ENCODE results near the gene IPO11.

IPO11 gene

DNA sequence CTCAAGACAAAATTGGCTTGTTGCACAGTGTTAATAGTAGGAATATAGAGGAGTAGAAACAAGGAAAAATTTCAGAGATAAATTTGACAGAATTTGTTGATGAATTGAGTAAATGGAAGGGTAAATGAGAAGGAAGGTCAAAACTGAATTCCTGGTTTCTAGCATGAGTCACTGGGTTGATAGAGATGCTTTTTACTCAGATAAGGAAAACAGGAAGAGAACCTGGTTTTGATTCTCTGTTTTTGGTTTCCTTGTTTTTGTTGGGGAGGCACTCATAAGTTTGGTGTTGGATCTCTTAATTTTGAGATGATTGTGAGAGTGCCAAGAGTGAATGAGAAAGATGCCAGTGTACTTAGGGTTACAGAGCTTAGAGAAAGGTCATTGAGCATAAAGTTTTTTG lies 173.2 kb downstream of the IPO11 start:
- Histone ChIP-seq H3K36me3 (replicated peaks in 1 of 2; ENCODE audit: control insufficient read depth in 2 of 2, insufficient read depth in 2 of 2, low read length in 2 of 2) (peaks cover 0 to 4% of the 10 kb centered on the region in 2 donors), H4K91ac (ENCODE audit: low read depth, low read length, poor library complexity) (no peak overlapping the region), H2BK5ac (ENCODE audit: low read length) (no peak overlapping the region), H3K14ac (ENCODE audit: low read length) (no peak overlapping the region), H2AK5ac (ENCODE audit: low read depth, low read length) (no peak overlapping the region), H3K18ac (ENCODE audit: low read length) (no peak overlapping the region), H3K27ac (replicated peaks; ENCODE audit: low read length) (no peak overlapping the region), H3K79me1 (ENCODE audit: low read depth, low read length) (no peaks in the 10 kb centered on the region), H3K27me3 (ENCODE audit: control insufficient read depth in 3 of 3, insufficient read depth in 3 of 3, low read depth in 1 of 3, low read length in 3 of 3) (no peaks in the 10 kb centered on the region), H4K8ac (ENCODE audit: low read depth, low read length) (no peak overlapping the region), H2BK12ac (ENCODE audit: low read length) (no peak overlapping the region), H2AFZ (ENCODE audit: low read length) (no peak overlapping the region), H3K4me1 (ENCODE audit: control insufficient read depth in 2 of 2, insufficient read depth in 1 of 2, low read depth in 1 of 2, low read length in 2 of 2) (no peaks in the 10 kb centered on the region), H3K4me2 (ENCODE audit: insufficient read depth, low read length, poor library complexity, severe bottlenecking) (no peak overlapping the region), H2BK120ac (ENCODE audit: low read depth, low read length) (no peak overlapping the region), H3K9me3 (replicated peaks in 1 of 2; ENCODE audit: control insufficient read depth in 2 of 2, insufficient read depth in 1 of 2, low read depth in 1 of 2, low read length in 2 of 2) (no peaks in the 10 kb centered on the region), H3K9ac (ENCODE audit: low read depth, low read length, poor library complexity) (no peak overlapping the region), H3K4ac (ENCODE audit: low read length) (no peak overlapping the region), H3K4me3 (ENCODE audit: low read length in 2 of 2) (no peak overlapping the region), H3K23ac (ENCODE audit: low read depth, low read length, poor library complexity) (no peak overlapping the region), H2BK15ac (ENCODE audit: low read length) (no peak overlapping the region)
- no peak for DNase-seq (ENCODE audit: low spot score)

DNA sequence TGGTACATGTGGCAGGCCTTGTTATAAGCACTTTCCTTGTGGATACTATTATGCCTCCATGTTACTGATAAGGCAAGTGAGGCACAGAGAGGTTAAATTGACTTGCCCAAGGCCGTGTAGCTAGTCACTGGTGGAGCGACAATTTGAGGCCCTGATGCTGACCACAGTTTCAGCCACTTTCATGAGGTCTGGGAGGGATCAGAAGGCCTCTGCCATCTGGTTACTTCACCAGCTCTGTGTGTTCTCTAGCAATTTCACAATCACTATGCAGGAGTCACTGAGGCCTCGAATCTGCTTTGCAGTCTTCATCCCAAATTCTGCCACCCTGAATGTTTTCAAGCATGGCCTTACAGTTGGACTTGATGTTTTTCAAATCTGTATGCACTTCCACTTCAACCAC lies 175.2 kb downstream of the IPO11 start:
- H3K23ac ChIP-seq (ENCODE audit: low read depth, low read length, poor library complexity): no peak overlapping the region
- H3K27ac ChIP-seq (replicated peaks; ENCODE audit: low read length): no peak overlapping the region
- H4K91ac ChIP-seq (ENCODE audit: low read depth, low read length, poor library complexity): no peak overlapping the region
- H3K4me1 ChIP-seq (ENCODE audit: control insufficient read depth in 2 of 2, insufficient read depth in 1 of 2, low read depth in 1 of 2, low read length in 2 of 2): no peaks in the 10 kb centered on the region
- H3K36me3 ChIP-seq (replicated peaks in 1 of 2; ENCODE audit: control insufficient read depth in 2 of 2, insufficient read depth in 2 of 2, low read length in 2 of 2): peaks cover 0 to 19% of the 10 kb centered on the region in 2 donors
- H2BK12ac ChIP-seq (ENCODE audit: low read length): no peak overlapping the region
- no peak overlapping the region for H2BK5ac ChIP-seq (ENCODE audit: low read length)
- no peak overlapping the region for H2AK5ac ChIP-seq (ENCODE audit: low read depth, low read length)
- no peaks in the 10 kb centered on the region for H3K27me3 ChIP-seq (ENCODE audit: control insufficient read depth in 3 of 3, insufficient read depth in 3 of 3, low read depth in 1 of 3, low read length in 3 of 3)
- no peak overlapping the region for H3K14ac ChIP-seq (ENCODE audit: low read length)
- no peak overlapping the region for H3K4me2 ChIP-seq (ENCODE audit: insufficient read depth, low read length, poor library complexity, severe bottlenecking)
- no peak overlapping the region for H3K4ac ChIP-seq (ENCODE audit: low read length)
- no peak for DNase-seq (ENCODE audit: low spot score)
- H3K9ac ChIP-seq (ENCODE audit: low read depth, low read length, poor library complexity): no peak overlapping the region
- no peak overlapping the region for H2AFZ ChIP-seq (ENCODE audit: low read length)
- H2BK15ac ChIP-seq (ENCODE audit: low read length): no peak overlapping the region
- H3K4me3 ChIP-seq (ENCODE audit: low read length in 2 of 2): no peak overlapping the region
- no peak overlapping the region for H3K18ac ChIP-seq (ENCODE audit: low read length)
- no peaks in the 10 kb centered on the region for H3K79me1 ChIP-seq (ENCODE audit: low read depth, low read length)
- no CpG with 5 or more reads among the region's 3 CpGs for WGBS, 2 donors (ENCODE audit: extremely low coverage in 2 of 2, insufficient read length in 2 of 2, insufficient replicate concordance in 1 of 2)
- no peaks in the 10 kb centered on the region for H3K9me3 ChIP-seq (replicated peaks in 1 of 2; ENCODE audit: control insufficient read depth in 2 of 2, insufficient read depth in 1 of 2, low read depth in 1 of 2, low read length in 2 of 2)
- H2BK120ac ChIP-seq (ENCODE audit: low read depth, low read length): no peak overlapping the region
- no peak overlapping the region for H4K8ac ChIP-seq (ENCODE audit: low read depth, low read length)

DNA sequence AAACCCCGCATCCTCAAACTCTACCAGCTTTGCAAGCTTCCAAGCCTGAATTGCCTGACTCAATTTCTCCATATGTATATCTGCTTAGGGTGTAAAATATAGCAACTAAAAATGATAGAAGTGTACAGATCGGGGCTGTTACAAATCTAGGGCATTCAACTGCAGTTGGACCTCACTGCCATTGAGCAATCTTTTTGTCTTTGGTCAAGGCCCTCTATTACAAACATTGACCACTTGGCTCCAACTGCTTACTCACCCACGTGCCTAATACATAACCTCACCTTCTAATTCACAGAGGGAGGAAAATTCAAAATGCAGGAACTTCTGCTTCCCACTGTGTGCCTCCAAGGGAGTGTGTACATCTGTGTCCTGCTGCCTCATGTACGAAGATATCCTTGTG lies 176.1 kb downstream of the IPO11 start:
- Histone ChIP-seq H3K4me1 (ENCODE audit: control insufficient read depth in 2 of 2, insufficient read depth in 1 of 2, low read depth in 1 of 2, low read length in 2 of 2) (no peaks in the 10 kb centered on the region), H3K4me3 (ENCODE audit: low read length in 2 of 2) (no peak overlapping the region), H2BK5ac (ENCODE audit: low read length) (no peak overlapping the region), H3K4me2 (ENCODE audit: insufficient read depth, low read length, poor library complexity, severe bottlenecking) (no peak overlapping the region), H3K9me3 (replicated peaks in 1 of 2; ENCODE audit: control insufficient read depth in 2 of 2, insufficient read depth in 1 of 2, low read depth in 1 of 2, low read length in 2 of 2) (no peaks in the 10 kb centered on the region), H3K27me3 (ENCODE audit: control insufficient read depth in 3 of 3, insufficient read depth in 3 of 3, low read depth in 1 of 3, low read length in 3 of 3) (no peaks in the 10 kb centered on the region), H3K18ac (ENCODE audit: low read length) (no peak overlapping the region), H2AFZ (ENCODE audit: low read length) (no peak overlapping the region), H2BK12ac (ENCODE audit: low read length) (no peak overlapping the region), H3K4ac (ENCODE audit: low read length) (no peak overlapping the region), H2BK120ac (ENCODE audit: low read depth, low read length) (no peak overlapping the region), H2BK15ac (ENCODE audit: low read length) (no peak overlapping the region), H3K79me1 (ENCODE audit: low read depth, low read length) (no peaks in the 10 kb centered on the region), H3K27ac (replicated peaks; ENCODE audit: low read length) (no peak overlapping the region), H3K14ac (ENCODE audit: low read length) (no peak overlapping the region), H2AK5ac (ENCODE audit: low read depth, low read length) (no peak overlapping the region), H4K91ac (ENCODE audit: low read depth, low read length, poor library complexity) (no peak overlapping the region), H4K8ac (ENCODE audit: low read depth, low read length) (no peak overlapping the region), H3K9ac (ENCODE audit: low read depth, low read length, poor library complexity) (no peak overlapping the region), H3K36me3 (replicated peaks in 1 of 2; ENCODE audit: control insufficient read depth in 2 of 2, insufficient read depth in 2 of 2, low read length in 2 of 2) (peaks cover 0 to 23% of the 10 kb centered on the region in 2 donors), H3K23ac (ENCODE audit: low read depth, low read length, poor library complexity) (no peak overlapping the region)
- WGBS, 2 donors (ENCODE audit: extremely low coverage in 2 of 2, insufficient read length in 2 of 2, insufficient replicate concordance in 1 of 2): no CpG with 5 or more reads among the region's 4 CpGs
- DNase-seq (ENCODE audit: low spot score): no peak

DNA sequence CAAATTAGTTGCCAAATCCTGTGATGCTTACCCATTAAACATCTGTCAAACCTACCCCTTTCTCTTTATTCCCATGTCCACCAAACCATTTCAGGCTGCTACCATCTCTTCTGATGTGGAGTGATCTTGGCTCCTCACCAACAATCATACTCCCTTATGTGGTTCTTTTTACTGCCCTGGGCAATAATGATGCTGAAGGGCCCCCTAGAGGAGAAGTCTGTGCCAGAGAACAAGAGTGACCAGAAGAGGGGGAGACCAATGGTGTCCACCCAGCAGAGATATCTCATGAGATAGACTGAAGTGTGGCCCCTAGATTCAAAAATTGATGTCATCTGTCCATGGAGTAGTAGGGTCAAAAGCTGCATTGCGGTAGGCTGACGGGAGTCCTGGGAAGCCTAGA lies 176.9 kb downstream of the IPO11 start:
- H3K4me3 ChIP-seq (ENCODE audit: low read length in 2 of 2): no peak overlapping the region
- no peak overlapping the region for H2BK12ac ChIP-seq (ENCODE audit: low read length)
- H3K4me2 ChIP-seq (ENCODE audit: insufficient read depth, low read length, poor library complexity, severe bottlenecking): no peak overlapping the region
- no peaks in the 10 kb centered on the region for H3K27me3 ChIP-seq (ENCODE audit: control insufficient read depth in 3 of 3, insufficient read depth in 3 of 3, low read depth in 1 of 3, low read length in 3 of 3)
- no peak overlapping the region for H2BK15ac ChIP-seq (ENCODE audit: low read length)
- WGBS, 2 donors (ENCODE audit: extremely low coverage in 2 of 2, insufficient read length in 2 of 2, insufficient replicate concordance in 1 of 2): no CpG with 5 or more reads among the region's 2 CpGs
- no peak overlapping the region for H3K18ac ChIP-seq (ENCODE audit: low read length)
- H3K9me3 ChIP-seq (replicated peaks in 1 of 2; ENCODE audit: control insufficient read depth in 2 of 2, insufficient read depth in 1 of 2, low read depth in 1 of 2, low read length in 2 of 2): no peaks in the 10 kb centered on the region
- no peak overlapping the region for H4K91ac ChIP-seq (ENCODE audit: low read depth, low read length, poor library complexity)
- no peak overlapping the region for H4K8ac ChIP-seq (ENCODE audit: low read depth, low read length)
- H3K36me3 ChIP-seq (replicated peaks in 1 of 2; ENCODE audit: control insufficient read depth in 2 of 2, insufficient read depth in 2 of 2, low read length in 2 of 2): peaks cover 1 to 31% of the 10 kb centered on the region in 2 donors
- H2BK120ac ChIP-seq (ENCODE audit: low read depth, low read length): no peak overlapping the region
- no peak for DNase-seq (ENCODE audit: low spot score)
- no peak overlapping the region for H2AK5ac ChIP-seq (ENCODE audit: low read depth, low read length)
- no peak overlapping the region for H3K23ac ChIP-seq (ENCODE audit: low read depth, low read length, poor library complexity)
- no peak overlapping the region for H3K27ac ChIP-seq (replicated peaks; ENCODE audit: low read length)
- H3K9ac ChIP-seq (ENCODE audit: low read depth, low read length, poor library complexity): no peak overlapping the region
- H2BK5ac ChIP-seq (ENCODE audit: low read length): no peak overlapping the region
- H3K14ac ChIP-seq (ENCODE audit: low read length): no peak overlapping the region
- no peaks in the 10 kb centered on the region for H3K4me1 ChIP-seq (ENCODE audit: control insufficient read depth in 2 of 2, insufficient read depth in 1 of 2, low read depth in 1 of 2, low read length in 2 of 2)
- H2AFZ ChIP-seq (ENCODE audit: low read length): no peak overlapping the region
- H3K4ac ChIP-seq (ENCODE audit: low read length): no peak overlapping the region
- no peaks in the 10 kb centered on the region for H3K79me1 ChIP-seq (ENCODE audit: low read depth, low read length)
